Dendritic cell treated with granulocyte-macrophage colony-stimulating factor and Interleukin-4, amounts not matched to agents 40 ng/mL and 50 ng/mL, for 4 days (primary cell): ENCODE data around the gene PTGES.

Experiments used
- H3K27ac Mint-ChIP-seq: one replicate; pipeline ENCODE4 v1.8.0; 2022; ENCODE audit warnings: mild to moderate bottlenecking, mixed read lengths
- H3K27me3 Mint-ChIP-seq: one replicate; pipeline ENCODE4 v1.8.0; 2022; ENCODE audit warnings: mild to moderate bottlenecking, mixed read lengths
- H3K36me3 Mint-ChIP-seq: one replicate; pipeline ENCODE4 v1.8.0; 2022; ENCODE audit warnings: low read depth, mixed read lengths
- H3K4me1 Mint-ChIP-seq: one replicate; pipeline ENCODE4 v1.8.0; 2022; ENCODE audit warnings: low read depth, mixed read lengths
- H3K4me3 Mint-ChIP-seq: one replicate; pipeline ENCODE4 v1.8.0; 2022; ENCODE audit warnings: mild to moderate bottlenecking, moderate library complexity, mixed read lengths
- H3K9me3 Mint-ChIP-seq: one replicate; pipeline ENCODE4 v1.8.0; 2022; ENCODE audit warnings: mixed read lengths
- intact Hi-C: fragments of 100-400 bp; cut with micrococcal nuclease; formaldehyde crosslinking; loops from one replicate; pipeline ENCODE4 v1.15.0; 2022

PTGES gene

GRCh38 chr9:129746092-129746777 is 6.6 kb downstream of the PTGES start:
- Mint-ChIP-seq H3K27ac (no peak overlapping the region), H3K36me3 (no peaks in the 10 kb centered on the region), H3K4me1 (peaks cover 10% of the 10 kb centered on the region), H3K4me3 (no peak overlapping the region), H3K9me3 (no peaks in the 10 kb centered on the region), H3K27me3 (peaks cover 31% of the 10 kb centered on the region)
- intact Hi-C loops, result no loop called here

GRCh38 chr9:129745200-129745599 is 7.6 kb downstream of the PTGES start:
- intact Hi-C loops, result no loop called here
- H3K27ac Mint-ChIP-seq, result no peak overlapping the region
- H3K36me3 Mint-ChIP-seq, result no peaks in the 10 kb centered on the region
- H3K9me3 Mint-ChIP-seq, result no peaks in the 10 kb centered on the region
- peaks cover 34% of the 10 kb centered on the region for H3K27me3 Mint-ChIP-seq
- H3K4me1 Mint-ChIP-seq, result peaks cover 10% of the 10 kb centered on the region
- H3K4me3 Mint-ChIP-seq, result no peak overlapping the region

GRCh38 chr9:129740666-129741464 is 12.0 kb downstream of the PTGES start:
- H3K9me3 Mint-ChIP-seq, result no peaks in the 10 kb centered on the region
- peaks cover 60% of the 10 kb centered on the region for H3K27me3 Mint-ChIP-seq
- H3K4me3 Mint-ChIP-seq, result no peak overlapping the region
- H3K27ac Mint-ChIP-seq, result no peak overlapping the region
- H3K36me3 Mint-ChIP-seq, result no peaks in the 10 kb centered on the region
- intact Hi-C loops, result no loop called here
- H3K4me1 Mint-ChIP-seq, result peaks cover 9% of the 10 kb centered on the region

GRCh38 chr9:129740174-129740573 is 12.7 kb downstream of the PTGES start:
- intact Hi-C loops, result no loop called here
- no peaks in the 10 kb centered on the region for H3K9me3 Mint-ChIP-seq
- H3K27ac Mint-ChIP-seq, result no peak overlapping the region
- H3K27me3 Mint-ChIP-seq, result peaks cover 64% of the 10 kb centered on the region
- H3K4me3 Mint-ChIP-seq, result no peak overlapping the region
- no peaks in the 10 kb centered on the region for H3K36me3 Mint-ChIP-seq
- peaks cover 9% of the 10 kb centered on the region for H3K4me1 Mint-ChIP-seq

- Mint-ChIP-seq H3K4me3 (no peak overlapping the region), H3K36me3 (no peaks in the 10 kb centered on the region), H3K9me3 (no peaks in the 10 kb centered on the region), H3K4me1 (peaks cover 9% of the 10 kb centered on the region), H3K27ac (no peak overlapping the region), H3K27me3 (peaks cover 70% of the 10 kb centered on the region)
- intact Hi-C loops, result no loop called here
These were observed 13.4 kb downstream of the PTGES start for GRCh38 chr9:129739432-129739831.

- Mint-ChIP-seq H3K27me3 (peaks cover 64% of the 10 kb centered on the region), H3K36me3 (no peaks in the 10 kb centered on the region), H3K9me3 (no peaks in the 10 kb centered on the region), H3K4me1 (peaks cover 9% of the 10 kb centered on the region), H3K4me3 (peak overlapping the region; percentile 79), H3K27ac (peak overlapping the region; percentile 74)
- intact Hi-C loops, result loop anchor here (1.0 kb wide), 1 partner anchor 47 kb away; no protein-coding TSS in a partner anchor
These were observed 15.2 kb downstream of the PTGES start for GRCh38 chr9:129737479-129738274.

GRCh38 chr9:129736334-129736733 is 16.5 kb downstream of the PTGES start:
- Mint-ChIP-seq H3K9me3 (no peaks in the 10 kb centered on the region), H3K4me1 (peaks cover 9% of the 10 kb centered on the region), H3K27me3 (peaks cover 66% of the 10 kb centered on the region), H3K27ac (no peak overlapping the region), H3K36me3 (no peaks in the 10 kb centered on the region), H3K4me3 (no peak overlapping the region)
- intact Hi-C loops, result no loop called here

GRCh38 chr9:129735546-129735945 is 17.3 kb downstream of the PTGES start:
- Mint-ChIP-seq H3K36me3 (no peaks in the 10 kb centered on the region), H3K9me3 (no peaks in the 10 kb centered on the region), H3K27me3 (peaks cover 62% of the 10 kb centered on the region), H3K4me3 (no peak overlapping the region), H3K27ac (no peak overlapping the region), H3K4me1 (peaks cover 9% of the 10 kb centered on the region)
- intact Hi-C loops, result no loop called here

GRCh38 chr9:129733632-129733953 is 19.2 kb downstream of the PTGES start:
- no peak overlapping the region for H3K27ac Mint-ChIP-seq
- H3K9me3 Mint-ChIP-seq, result no peaks in the 10 kb centered on the region
- H3K36me3 Mint-ChIP-seq, result no peaks in the 10 kb centered on the region
- H3K4me3 Mint-ChIP-seq, result no peak overlapping the region
- H3K27me3 Mint-ChIP-seq, result peaks cover 64% of the 10 kb centered on the region
- intact Hi-C loops, result no loop called here
- peaks cover 9% of the 10 kb centered on the region for H3K4me1 Mint-ChIP-seq

- no peak overlapping the region for H3K27ac Mint-ChIP-seq
- intact Hi-C loops, result no loop called here
These were observed 19.8 kb downstream of the PTGES start for GRCh38 chr9:129732946-129733631.

GRCh38 chr9:129732100-129732499 is 20.7 kb downstream of the PTGES start:
- Mint-ChIP-seq H3K9me3 (no peaks in the 10 kb centered on the region), H3K4me3 (no peak overlapping the region), H3K27me3 (peaks cover 59% of the 10 kb centered on the region), H3K36me3 (no peaks in the 10 kb centered on the region), H3K4me1 (peaks cover 3% of the 10 kb centered on the region), H3K27ac (no peak overlapping the region)
- intact Hi-C loops, result no loop called here

More at GRCh38 chr9:129732946-129733631, 19.8 kb downstream of the PTGES start:
- Mint-ChIP-seq H3K9me3 (no peaks in the 10 kb centered on the region), H3K27me3 (peaks cover 62% of the 10 kb centered on the region), H3K4me1 (peaks cover 9% of the 10 kb centered on the region), H3K4me3 (no peak overlapping the region), H3K36me3 (no peaks in the 10 kb centered on the region)

- no peaks in the 10 kb centered on the region for H3K36me3 Mint-ChIP-seq
- H3K27ac Mint-ChIP-seq, result no peak overlapping the region
- peaks cover 4% of the 10 kb centered on the region for H3K4me1 Mint-ChIP-seq
- intact Hi-C loops, result no loop called here
- no peaks in the 10 kb centered on the region for H3K9me3 Mint-ChIP-seq
- H3K4me3 Mint-ChIP-seq, result no peak overlapping the region
- peaks cover 58% of the 10 kb centered on the region for H3K27me3 Mint-ChIP-seq
These were observed 21.3 kb downstream of the PTGES start for GRCh38 chr9:129731477-129732085.

GRCh38 chr9:129728744-129729143 is 24.1 kb downstream of the PTGES start:
- Mint-ChIP-seq H3K9me3 (no peaks in the 10 kb centered on the region), H3K4me3 (no peak overlapping the region), H3K27ac (no peak overlapping the region), H3K36me3 (no peaks in the 10 kb centered on the region), H3K4me1 (peaks cover 11% of the 10 kb centered on the region), H3K27me3 (peaks cover 53% of the 10 kb centered on the region)
- intact Hi-C loops, result loop anchor here (10.0 kb wide), 1 partner anchor 84 kb away; the partner anchor contains the start of gene ASB6
